K562 (cell line): ENCODE measurements around the gene ZNF222. TPM values are rescaled to one million over a fixed set of nuclear protein-coding genes. Genes with fewer than 3 reads are reported as not detected.

Source experiments
- DMBX1 ChIP-seq: fragments of 250-450 bp; sonication (Bioruptor Pico); IDR thresholded peaks from 2 replicates; pipeline ENCODE4 v1.8.0; 2022; ENCODE audit warnings: inconsistent platforms, mild to moderate bottlenecking, moderate library complexity, borderline replicate concordance
- ELF2 ChIP-seq: fragments of 250-450 bp; sonication (Bioruptor Pico); IDR thresholded peaks from 2 replicates; pipeline ENCODE4 v1.5.0; 2021; ENCODE audit warnings: mild to moderate bottlenecking
- ERF ChIP-seq: fragments of 450-650 bp; formaldehyde crosslinking; IDR thresholded peaks from 2 replicates; pipeline ENCODE4 v1.4.0; 2020; ENCODE audit warnings: mild to moderate bottlenecking, mixed read lengths
- KAT2B ChIP-seq: IDR thresholded peaks from one replicate; pipeline ENCODE4 v1.6.1; 2012; ENCODE audit warnings: low read depth, mild to moderate bottlenecking, control low read depth, inconsistent platforms, low read length, moderate library complexity
- NR3C1 ChIP-seq: sonication (generic); formaldehyde crosslinking; IDR thresholded peaks from 2 replicates; pipeline ENCODE4 v1.8.1; 2022; ENCODE audit warnings: missing genetic modification reagents
- PHB2 ChIP-seq: fragments of 450-650 bp; IDR thresholded peaks from 2 replicates; pipeline ENCODE4 v1.6.1; 2017; ENCODE audit warnings: low read depth
- SRSF7 ChIP-seq: fragments of 200-400 bp; formaldehyde crosslinking; optimal IDR thresholded peaks from 2 replicates; pipeline ENCODE3; 2017; ENCODE audit warnings: mild to moderate bottlenecking, low read depth, low read length
- ZFP30 ChIP-seq: fragments of 250-450 bp; sonication (Bioruptor Pico); IDR thresholded peaks from 2 replicates; pipeline ENCODE4 v1.8.0; 2022; ENCODE audit warnings: moderate library complexity, mild to moderate bottlenecking, inconsistent platforms, borderline replicate concordance
- ZNF197 ChIP-seq: fragments of 200-800 bp; sonication (Bioruptor generic); IDR thresholded peaks from 2 replicates; pipeline ENCODE4 v1.6.1; 2016; ENCODE audit warnings: low read depth, missing genetic modification characterization, missing compliant biosample characterization
- ZNF561 ChIP-seq: fragments of 450-650 bp; formaldehyde crosslinking; conservative IDR thresholded peaks from 2 replicates; pipeline ENCODE4 v1.4.0; 2020; ENCODE audit warnings: mild to moderate bottlenecking, moderate library complexity
- polyA plus RNA-seq, 8 experiments: library from polyadenylated mRNA; depleted of rRNA in 4 of 8; stranded (reverse) in 5 of 8; unstranded in 3 of 8; fragments of >200 nt; fragmentation: Nextera tagmentation in 2 of 8; fragmentation: Illumina TruSeq in 1 of 8; extraction: Ambion mirVana in 2 of 8; extraction: Trizol in 1 of 8; gene quantifications; 2 replicates each; pipeline versions ENCODE4 v1.2.1 to v1.2.3, GENCODE V29; 2011 to 2014; ENCODE audit warnings: inconsistent platforms in 1 of 8, missing spikeins in 1 of 8
- total RNA-seq, 7 experiments: library from RNA; depleted of rRNA in 6 of 7; stranded (reverse); fragments of >200 nt in 6 of 7; fragmentation: Illumina TruSeq in 2 of 7; extraction: Trizol in 2 of 7; gene quantifications; 2 replicates each; pipeline versions ENCODE4 v1.2.1 to v1.2.3, GENCODE V29; 2011 to 2021; ENCODE audit warnings: low replicate concordance in 1 of 7
- TF ChIP-seq, protein P1 (sequence below): IDR thresholded peaks from 3 replicates; pipeline ENCODE4 v1.6.1; 2011; ENCODE audit warnings: borderline replicate concordance, mild to moderate bottlenecking, moderate library complexity; ENCODE audit not compliant: insufficient read length; ENCODE audit errors: extremely low read depth
- TF ChIP-seq, protein P2 (sequence below), 2 experiments: fragments of 450-650 bp; formaldehyde crosslinking in 1 of 2; IDR thresholded peaks; 2 replicates each; pipeline versions ENCODE4 v1.4.0 to v1.6.1; 2014 to 2020; ENCODE audit warnings: mild to moderate bottlenecking in 2 of 2, borderline replicate concordance in 1 of 2, low read depth in 1 of 2

ZNF222 gene
- total and polyA plus RNA-seq, 9 of the 15 experiments (the other 6 are each of a cell fraction or from before 2014, with no cell fraction given): 2.3 to 4.5 (median 3.0) TPM

DNA sequence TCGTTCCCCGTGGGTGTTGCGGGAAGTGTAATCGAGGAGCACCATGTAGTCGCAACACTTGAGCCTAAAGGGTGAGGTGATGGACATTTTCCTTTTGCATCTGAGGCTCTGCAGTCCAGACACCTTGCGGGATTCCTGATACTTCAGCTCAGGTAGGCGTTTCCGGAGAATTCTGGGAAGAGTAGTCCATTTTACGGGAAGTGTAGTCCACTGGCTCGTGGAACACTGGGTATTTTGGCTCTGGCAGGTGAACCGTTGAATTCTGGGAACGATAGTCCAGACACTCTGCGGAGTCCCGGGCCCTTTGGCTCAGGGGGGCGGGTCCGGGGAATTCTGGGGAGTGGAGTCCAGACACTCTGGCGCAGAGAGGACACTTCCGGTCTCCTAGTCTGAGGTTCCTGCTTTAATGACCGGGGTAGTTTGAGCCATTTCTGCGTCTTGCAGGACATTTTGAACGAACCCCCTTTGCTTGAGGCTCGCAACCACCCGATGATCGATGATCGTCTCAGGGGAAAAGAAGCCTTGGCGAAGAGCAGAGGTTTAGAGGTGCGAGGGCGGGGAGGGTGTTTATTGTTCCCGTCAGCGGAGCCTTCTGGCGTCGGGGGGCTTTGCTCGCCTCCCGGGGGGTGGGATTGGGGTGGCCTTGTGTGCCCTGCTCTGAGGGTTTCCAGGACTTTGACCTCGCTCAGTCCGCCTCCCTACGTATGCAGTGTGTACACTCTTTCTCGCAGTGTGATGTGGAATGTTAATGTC is 26.6 kb downstream of the ZNF222 start, which contains the start of gene ZNF223 (continued):
- TF ChIP-seq SRSF7 (no peak), ELF2 (0 out of 2 replicates have a peak, but pooled peaks have one; percentile 67), ZFP30 (CRISPR knock-in tag) (no peak), ZNF197 (CRISPR knock-in tag) (peak; percentile 60; the same call in 1 of the 2 replicates), NR3C1 (CRISPR knock-in tag) (no peak), KAT2B (no peak), PHB2 (no peak), ERF (no peak), DMBX1 (CRISPR knock-in tag) (0 out of 2 replicates have a peak, but pooled peaks have one; percentile 32), ZNF561 (CRISPR knock-in tag) (no peak)
- TF ChIP-seq, protein P1, sequence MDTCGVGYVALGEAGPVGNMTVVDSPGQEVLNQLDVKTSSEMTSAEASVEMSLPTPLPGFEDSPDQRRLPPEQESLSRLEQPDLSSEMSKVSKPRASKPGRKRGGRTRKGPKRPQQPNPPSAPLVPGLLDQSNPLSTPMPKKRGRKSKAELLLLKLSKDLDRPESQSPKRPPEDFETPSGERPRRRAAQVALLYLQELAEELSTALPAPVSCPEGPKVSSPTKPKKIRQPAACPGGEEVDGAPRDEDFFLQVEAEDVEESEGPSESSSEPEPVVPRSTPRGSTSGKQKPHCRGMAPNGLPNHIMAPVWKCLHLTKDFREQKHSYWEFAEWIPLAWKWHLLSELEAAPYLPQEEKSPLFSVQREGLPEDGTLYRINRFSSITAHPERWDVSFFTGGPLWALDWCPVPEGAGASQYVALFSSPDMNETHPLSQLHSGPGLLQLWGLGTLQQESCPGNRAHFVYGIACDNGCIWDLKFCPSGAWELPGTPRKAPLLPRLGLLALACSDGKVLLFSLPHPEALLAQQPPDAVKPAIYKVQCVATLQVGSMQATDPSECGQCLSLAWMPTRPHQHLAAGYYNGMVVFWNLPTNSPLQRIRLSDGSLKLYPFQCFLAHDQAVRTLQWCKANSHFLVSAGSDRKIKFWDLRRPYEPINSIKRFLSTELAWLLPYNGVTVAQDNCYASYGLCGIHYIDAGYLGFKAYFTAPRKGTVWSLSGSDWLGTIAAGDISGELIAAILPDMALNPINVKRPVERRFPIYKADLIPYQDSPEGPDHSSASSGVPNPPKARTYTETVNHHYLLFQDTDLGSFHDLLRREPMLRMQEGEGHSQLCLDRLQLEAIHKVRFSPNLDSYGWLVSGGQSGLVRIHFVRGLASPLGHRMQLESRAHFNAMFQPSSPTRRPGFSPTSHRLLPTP: no peak
- TF ChIP-seq, protein P2, sequence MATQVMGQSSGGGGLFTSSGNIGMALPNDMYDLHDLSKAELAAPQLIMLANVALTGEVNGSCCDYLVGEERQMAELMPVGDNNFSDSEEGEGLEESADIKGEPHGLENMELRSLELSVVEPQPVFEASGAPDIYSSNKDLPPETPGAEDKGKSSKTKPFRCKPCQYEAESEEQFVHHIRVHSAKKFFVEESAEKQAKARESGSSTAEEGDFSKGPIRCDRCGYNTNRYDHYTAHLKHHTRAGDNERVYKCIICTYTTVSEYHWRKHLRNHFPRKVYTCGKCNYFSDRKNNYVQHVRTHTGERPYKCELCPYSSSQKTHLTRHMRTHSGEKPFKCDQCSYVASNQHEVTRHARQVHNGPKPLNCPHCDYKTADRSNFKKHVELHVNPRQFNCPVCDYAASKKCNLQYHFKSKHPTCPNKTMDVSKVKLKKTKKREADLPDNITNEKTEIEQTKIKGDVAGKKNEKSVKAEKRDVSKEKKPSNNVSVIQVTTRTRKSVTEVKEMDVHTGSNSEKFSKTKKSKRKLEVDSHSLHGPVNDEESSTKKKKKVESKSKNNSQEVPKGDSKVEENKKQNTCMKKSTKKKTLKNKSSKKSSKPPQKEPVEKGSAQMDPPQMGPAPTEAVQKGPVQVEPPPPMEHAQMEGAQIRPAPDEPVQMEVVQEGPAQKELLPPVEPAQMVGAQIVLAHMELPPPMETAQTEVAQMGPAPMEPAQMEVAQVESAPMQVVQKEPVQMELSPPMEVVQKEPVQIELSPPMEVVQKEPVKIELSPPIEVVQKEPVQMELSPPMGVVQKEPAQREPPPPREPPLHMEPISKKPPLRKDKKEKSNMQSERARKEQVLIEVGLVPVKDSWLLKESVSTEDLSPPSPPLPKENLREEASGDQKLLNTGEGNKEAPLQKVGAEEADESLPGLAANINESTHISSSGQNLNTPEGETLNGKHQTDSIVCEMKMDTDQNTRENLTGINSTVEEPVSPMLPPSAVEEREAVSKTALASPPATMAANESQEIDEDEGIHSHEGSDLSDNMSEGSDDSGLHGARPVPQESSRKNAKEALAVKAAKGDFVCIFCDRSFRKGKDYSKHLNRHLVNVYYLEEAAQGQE (IDR thresholded peaks at IDR 0.05; ENCODE audit: borderline replicate concordance): no peak
- TF ChIP-seq, protein P2 (CRISPR knock-in tag; IDR thresholded peaks at IDR 0.05; ENCODE audit: low read depth): no peak
